ENCODE data around the gene RBPMS2. TPM values are rescaled to one million over a fixed set of nuclear protein-coding genes. Genes with fewer than 3 reads are reported as not detected.

RBPMS2 gene
- total and polyA plus RNA-seq, 2 donors (not counting 1 experiment from before 2014, with no cell fraction given) = 0.47 to 0.63 TPM

DNA sequence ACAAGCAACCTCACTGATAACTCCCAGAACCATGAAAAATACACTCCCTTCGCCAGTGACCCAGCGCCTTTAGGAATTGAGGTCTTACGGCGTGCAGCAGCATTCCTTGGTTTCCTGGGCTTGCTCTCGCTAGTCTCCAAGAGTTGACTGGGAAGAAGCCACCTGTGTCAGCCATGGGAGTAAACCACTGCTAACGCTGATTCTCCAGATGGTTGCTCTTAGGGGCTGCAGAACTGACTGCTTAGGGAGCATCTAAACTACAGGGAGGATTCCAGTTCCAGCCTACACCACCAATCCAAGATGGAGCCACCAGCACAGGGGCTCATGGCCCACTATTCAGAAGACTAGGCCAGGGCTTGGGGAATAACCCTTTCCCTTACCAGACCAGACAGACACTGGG lies 2.4 kb downstream of the RBPMS2 start:
- Histone ChIP-seq H3K27me3 (replicated peaks in 1 of 4; ENCODE audit: control extremely low read depth in 1 of 4, control insufficient read depth in 3 of 4, insufficient read depth in 4 of 4, low read length in 3 of 4) (peaks cover 0 to 35% (median 19%) of the 10 kb centered on the region in 4 experiments), H3K4me1 (ENCODE audit: control insufficient read depth in 2 of 2, insufficient read depth in 2 of 2, low read length in 2 of 2) (peaks cover 17 to 19% of the 10 kb centered on the region in 2 donors), H3K9ac (ENCODE audit: low read length) (no peak overlapping the region), H3K27ac (ENCODE audit: low read length in 2 of 2) (no peak overlapping the region), H3K4me2 (replicated peaks; ENCODE audit: low read depth, low read length, poor library complexity, severe bottlenecking) (no peak overlapping the region), H3K36me3 (replicated peaks in 1 of 2; ENCODE audit: control extremely low read depth in 1 of 2, control insufficient read depth in 1 of 2, extremely low read depth in 1 of 2, insufficient read depth in 2 of 2, low read length in 1 of 2) (no peaks in the 10 kb centered on the region), H4K20me1 (ENCODE audit: control insufficient read depth, insufficient read depth, low read length, poor library complexity, severe bottlenecking) (no peaks in the 10 kb centered on the region), H2AFZ (ENCODE audit: insufficient read depth, low read depth, low read length, poor library complexity, severe bottlenecking) (no peak overlapping the region), H3K79me2 (ENCODE audit: control insufficient read depth, insufficient read depth, low read length) (no peaks in the 10 kb centered on the region), H3K9me3 (ENCODE audit: control extremely low read depth in 1 of 3, control insufficient read depth in 2 of 3, insufficient read depth in 1 of 3, low read length in 2 of 3) (peaks cover 0 to 3% (median 0%) of the 10 kb centered on the region in 3 donors), H3K4me3 (ENCODE audit: control extremely low read depth in 1 of 5, extremely low read depth in 1 of 5, insufficient read depth in 1 of 5, low read depth in 2 of 5, low read length in 4 of 5) (no peak overlapping the region)
- Mint-ChIP-seq H3K27me3 (peaks cover 25% of the 10 kb centered on the region), H3K4me1 (peaks cover 15% of the 10 kb centered on the region), H3K4me3 (no peak overlapping the region), H3K9me3 (ENCODE audit: insufficient read depth) (no peaks in the 10 kb centered on the region), H3K27ac (no peak overlapping the region)
- ATAC-seq (ENCODE audit: low read depth) (no peak), DNase-seq (no peak)
- no peak for TF ChIP-seq EZH2 (IDR thresholded peaks at IDR 0.05; ENCODE audit: borderline replicate concordance, insufficient read depth, low read depth, low read length, poor library complexity, severe bottlenecking)
- TF ChIP-seq, protein P1, sequence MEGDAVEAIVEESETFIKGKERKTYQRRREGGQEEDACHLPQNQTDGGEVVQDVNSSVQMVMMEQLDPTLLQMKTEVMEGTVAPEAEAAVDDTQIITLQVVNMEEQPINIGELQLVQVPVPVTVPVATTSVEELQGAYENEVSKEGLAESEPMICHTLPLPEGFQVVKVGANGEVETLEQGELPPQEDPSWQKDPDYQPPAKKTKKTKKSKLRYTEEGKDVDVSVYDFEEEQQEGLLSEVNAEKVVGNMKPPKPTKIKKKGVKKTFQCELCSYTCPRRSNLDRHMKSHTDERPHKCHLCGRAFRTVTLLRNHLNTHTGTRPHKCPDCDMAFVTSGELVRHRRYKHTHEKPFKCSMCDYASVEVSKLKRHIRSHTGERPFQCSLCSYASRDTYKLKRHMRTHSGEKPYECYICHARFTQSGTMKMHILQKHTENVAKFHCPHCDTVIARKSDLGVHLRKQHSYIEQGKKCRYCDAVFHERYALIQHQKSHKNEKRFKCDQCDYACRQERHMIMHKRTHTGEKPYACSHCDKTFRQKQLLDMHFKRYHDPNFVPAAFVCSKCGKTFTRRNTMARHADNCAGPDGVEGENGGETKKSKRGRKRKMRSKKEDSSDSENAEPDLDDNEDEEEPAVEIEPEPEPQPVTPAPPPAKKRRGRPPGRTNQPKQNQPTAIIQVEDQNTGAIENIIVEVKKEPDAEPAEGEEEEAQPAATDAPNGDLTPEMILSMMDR (IDR thresholded peaks at IDR 0.05) = no peak
- intact Hi-C loops (cut with micrococcal nuclease) = no loop called here
- ChIA-PET POLR2A (no interaction called here), CTCF (no interaction called here)
- WGBS (ENCODE audit: insufficient coverage) = 96% methylated on average over 6 of the region's 6 CpGs

DNA sequence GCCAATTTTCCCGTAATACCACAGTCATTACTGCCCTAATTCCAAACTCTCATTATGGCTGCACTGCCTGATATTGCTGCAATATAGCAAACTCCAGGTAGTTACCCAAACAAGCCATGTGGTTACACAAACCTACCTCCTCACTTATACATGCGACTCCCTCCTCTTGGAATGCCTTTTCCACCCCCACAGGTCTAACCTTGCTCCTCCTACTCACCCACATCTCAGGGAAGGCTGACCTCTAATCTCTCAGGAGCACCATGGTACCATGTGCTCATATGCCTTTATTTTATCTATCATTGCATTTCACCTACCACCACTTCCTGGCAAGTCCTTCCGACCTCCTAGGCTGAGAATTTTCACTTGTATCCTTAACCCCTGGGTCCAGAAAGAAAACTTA lies 2.9 kb downstream of the RBPMS2 start:
- H3K27ac Mint-ChIP-seq = no peak overlapping the region
- H3K27me3 ChIP-seq (replicated peaks in 1 of 4; ENCODE audit: control extremely low read depth in 1 of 4, control insufficient read depth in 3 of 4, insufficient read depth in 4 of 4, low read length in 3 of 4) = peaks cover 0 to 35% (median 19%) of the 10 kb centered on the region in 4 experiments
- H3K4me1 ChIP-seq (ENCODE audit: control insufficient read depth in 2 of 2, insufficient read depth in 2 of 2, low read length in 2 of 2) = peaks cover 21 to 24% of the 10 kb centered on the region in 2 donors
- no peak overlapping the region for H2AFZ ChIP-seq (ENCODE audit: insufficient read depth, low read depth, low read length, poor library complexity, severe bottlenecking)
- DNase-seq = no peak
- TF ChIP-seq, protein P1 (IDR thresholded peaks at IDR 0.05) = no peak
- TF ChIP-seq EZH2 (IDR thresholded peaks at IDR 0.05; ENCODE audit: borderline replicate concordance, insufficient read depth, low read depth, low read length, poor library complexity, severe bottlenecking) = no peak
- H3K4me1 Mint-ChIP-seq = peaks cover 20% of the 10 kb centered on the region
- ATAC-seq (ENCODE audit: low read depth) = no peak
- no peak overlapping the region for H3K4me3 Mint-ChIP-seq
- ChIA-PET CTCF (no interaction called here), POLR2A (no interaction called here)
- H3K4me2 ChIP-seq (replicated peaks; ENCODE audit: low read depth, low read length, poor library complexity, severe bottlenecking) = no peak overlapping the region
- intact Hi-C loops (cut with micrococcal nuclease) = no loop called here
- no peaks in the 10 kb centered on the region for H3K36me3 ChIP-seq (replicated peaks in 1 of 2; ENCODE audit: control extremely low read depth in 1 of 2, control insufficient read depth in 1 of 2, extremely low read depth in 1 of 2, insufficient read depth in 2 of 2, low read length in 1 of 2)
- peaks cover 24% of the 10 kb centered on the region for H3K27me3 Mint-ChIP-seq
- no peak overlapping the region for H3K9ac ChIP-seq (ENCODE audit: low read length)
- peaks cover 0 to 3% (median 0%) of the 10 kb centered on the region in 3 donors for H3K9me3 ChIP-seq (ENCODE audit: control extremely low read depth in 1 of 3, control insufficient read depth in 2 of 3, insufficient read depth in 1 of 3, low read length in 2 of 3)
- no peak overlapping the region for H3K4me3 ChIP-seq (ENCODE audit: control extremely low read depth in 1 of 5, extremely low read depth in 1 of 5, insufficient read depth in 1 of 5, low read depth in 2 of 5, low read length in 4 of 5)
- no peaks in the 10 kb centered on the region for H3K79me2 ChIP-seq (ENCODE audit: control insufficient read depth, insufficient read depth, low read length)
- no peaks in the 10 kb centered on the region for H3K9me3 Mint-ChIP-seq (ENCODE audit: insufficient read depth)
- no peak overlapping the region for H3K27ac ChIP-seq (ENCODE audit: low read length in 2 of 2)
- no peaks in the 10 kb centered on the region for H4K20me1 ChIP-seq (ENCODE audit: control insufficient read depth, insufficient read depth, low read length, poor library complexity, severe bottlenecking)
- 68% methylated on average over 2 of the region's 3 CpGs for WGBS (ENCODE audit: insufficient coverage)

All from B cell (primary cell).